Sigmoid colon (tissue), 4 donors: ENCODE results near the gene DNPH1.

ENCODE experiments used
- POLR2AphosphoS5 ChIP-seq, 4 donors: sonication (generic); formaldehyde crosslinking; IDR thresholded peaks; one replicate each; pipeline ENCODE4 v1.6.1; 2017; ENCODE audit warnings: antibody characterized with exemption in 4 of 4
- TF ChIP-seq, protein P1 (sequence below), 4 experiments: fragments of 450-650 bp in 3 of 4; fragments of 200-600 bp in 1 of 4; IDR thresholded peaks; one replicate each; pipeline ENCODE4 v1.5.1; 2016 to 2019; ENCODE audit warnings: antibody characterized with exemption in 4 of 4, mild to moderate bottlenecking in 3 of 4, moderate library complexity in 2 of 4

DNA sequence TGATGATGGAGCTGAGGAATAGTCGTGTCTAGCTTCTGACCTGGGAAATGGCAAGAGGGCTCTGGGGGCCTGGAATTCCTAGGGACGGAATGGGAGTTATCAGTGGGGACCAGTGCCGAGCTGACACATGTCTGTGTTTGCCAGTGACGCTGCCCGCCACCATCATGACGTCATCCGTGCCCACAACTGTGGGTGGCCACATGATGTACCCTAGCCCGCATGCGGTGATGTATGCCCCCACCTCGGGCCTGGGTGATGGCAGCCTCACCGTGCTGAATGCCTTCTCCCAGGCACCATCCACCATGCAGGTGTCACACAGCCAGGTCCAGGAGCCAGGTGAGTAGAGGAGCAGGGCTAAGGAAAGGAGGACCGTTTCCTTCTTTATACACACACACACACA, 51.1 kb downstream of the DNPH1 start:
- TF ChIP-seq, protein P1, sequence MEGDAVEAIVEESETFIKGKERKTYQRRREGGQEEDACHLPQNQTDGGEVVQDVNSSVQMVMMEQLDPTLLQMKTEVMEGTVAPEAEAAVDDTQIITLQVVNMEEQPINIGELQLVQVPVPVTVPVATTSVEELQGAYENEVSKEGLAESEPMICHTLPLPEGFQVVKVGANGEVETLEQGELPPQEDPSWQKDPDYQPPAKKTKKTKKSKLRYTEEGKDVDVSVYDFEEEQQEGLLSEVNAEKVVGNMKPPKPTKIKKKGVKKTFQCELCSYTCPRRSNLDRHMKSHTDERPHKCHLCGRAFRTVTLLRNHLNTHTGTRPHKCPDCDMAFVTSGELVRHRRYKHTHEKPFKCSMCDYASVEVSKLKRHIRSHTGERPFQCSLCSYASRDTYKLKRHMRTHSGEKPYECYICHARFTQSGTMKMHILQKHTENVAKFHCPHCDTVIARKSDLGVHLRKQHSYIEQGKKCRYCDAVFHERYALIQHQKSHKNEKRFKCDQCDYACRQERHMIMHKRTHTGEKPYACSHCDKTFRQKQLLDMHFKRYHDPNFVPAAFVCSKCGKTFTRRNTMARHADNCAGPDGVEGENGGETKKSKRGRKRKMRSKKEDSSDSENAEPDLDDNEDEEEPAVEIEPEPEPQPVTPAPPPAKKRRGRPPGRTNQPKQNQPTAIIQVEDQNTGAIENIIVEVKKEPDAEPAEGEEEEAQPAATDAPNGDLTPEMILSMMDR (IDR thresholded peaks at IDR 0.05) = no peak
- no peak for TF ChIP-seq POLR2AphosphoS5 (IDR thresholded peaks at IDR 0.05)
